HepG2 (cell line): ENCODE results near the gene ATXN2.

Source experiments
- AHDC1 ChIP-seq: sonication (generic); formaldehyde crosslinking; IDR thresholded peaks from 2 replicates; pipeline ENCODE4 v1.5.1; 2020; ENCODE audit warnings: mild to moderate bottlenecking, missing genetic modification reagents, borderline replicate concordance
- CTCF ChIP-seq: sonication (generic); formaldehyde crosslinking; IDR thresholded peaks from 2 replicates; pipeline ENCODE4 v1.5.0; 2020; ENCODE audit warnings: mild to moderate bottlenecking, missing genetic modification reagents, moderate library complexity
- FOXJ3 ChIP-seq: sonication (generic); formaldehyde crosslinking; IDR thresholded peaks from 2 replicates; pipeline ENCODE4 v1.4.0; 2020; ENCODE audit warnings: missing genetic modification reagents, mild to moderate bottlenecking, borderline replicate concordance
- GTF2F1 ChIP-seq: fragments of 150-350 bp; IDR thresholded peaks from 2 replicates; pipeline ENCODE4 v1.6.1; 2014; ENCODE audit warnings: low read length
- KLF6 ChIP-seq: IDR thresholded peaks from 2 replicates; pipeline ENCODE4 v1.8.0; 2016; ENCODE audit warnings: missing biosample characterization, missing genetic modification reagents
- MAZ ChIP-seq, 2 experiments: sonication (generic) in 1 of 2; formaldehyde crosslinking in 1 of 2; IDR thresholded peaks; 2 replicates each; pipeline versions ENCODE4 v1.5.0 to v1.6.1; 2012 to 2020; ENCODE audit warnings: low read depth in 2 of 2, mild to moderate bottlenecking in 2 of 2, borderline replicate concordance in 1 of 2, improper control_type of control experiment in 1 of 2, low read length in 1 of 2, missing genetic modification reagents in 1 of 2, moderate library complexity in 1 of 2
- NFRKB ChIP-seq: fragments of 450-650 bp; IDR thresholded peaks from 2 replicates; pipeline ENCODE4 v1.6.1; 2017
- POLR2A ChIP-seq, 2 experiments: IDR thresholded peaks; 2 replicates each; pipeline ENCODE4 v1.6.1; 2011; ENCODE audit warnings: low read depth in 2 of 2, low read length in 2 of 2, mild to moderate bottlenecking in 1 of 2, moderate library complexity in 1 of 2; ENCODE audit not compliant: insufficient read depth in 1 of 2
- POLR2AphosphoS5 ChIP-seq: IDR thresholded peaks from 2 replicates; pipeline ENCODE4 v1.6.1; 2012; ENCODE audit warnings: low read depth, low read length
- ZFX ChIP-seq: sonication (generic); formaldehyde crosslinking; IDR thresholded peaks from 2 replicates; pipeline ENCODE4 v1.4.0; 2020; ENCODE audit warnings: mild to moderate bottlenecking, low read depth, missing genetic modification reagents, moderate library complexity
- ZNF350 ChIP-seq: sonication (generic); formaldehyde crosslinking; IDR thresholded peaks from 2 replicates; pipeline ENCODE4 v1.4.0; 2020; ENCODE audit warnings: mild to moderate bottlenecking, low read depth, missing genetic modification reagents, borderline replicate concordance
- TF ChIP-seq, protein P1 (sequence below): sonication (generic); formaldehyde crosslinking; IDR thresholded peaks from 2 replicates; pipeline ENCODE4 v1.4.0; 2020; ENCODE audit warnings: missing genetic modification reagents, borderline replicate concordance
- TF ChIP-seq, protein P2 (sequence below): sonication (generic); formaldehyde crosslinking; IDR thresholded peaks from 2 replicates; pipeline ENCODE4 v1.5.0; 2020; ENCODE audit warnings: mild to moderate bottlenecking, missing genetic modification reagents

GRCh38 chr12:111586986-111587385 lies 12.1 kb downstream of the ATXN2 start:
- TF ChIP-seq, protein P1, sequence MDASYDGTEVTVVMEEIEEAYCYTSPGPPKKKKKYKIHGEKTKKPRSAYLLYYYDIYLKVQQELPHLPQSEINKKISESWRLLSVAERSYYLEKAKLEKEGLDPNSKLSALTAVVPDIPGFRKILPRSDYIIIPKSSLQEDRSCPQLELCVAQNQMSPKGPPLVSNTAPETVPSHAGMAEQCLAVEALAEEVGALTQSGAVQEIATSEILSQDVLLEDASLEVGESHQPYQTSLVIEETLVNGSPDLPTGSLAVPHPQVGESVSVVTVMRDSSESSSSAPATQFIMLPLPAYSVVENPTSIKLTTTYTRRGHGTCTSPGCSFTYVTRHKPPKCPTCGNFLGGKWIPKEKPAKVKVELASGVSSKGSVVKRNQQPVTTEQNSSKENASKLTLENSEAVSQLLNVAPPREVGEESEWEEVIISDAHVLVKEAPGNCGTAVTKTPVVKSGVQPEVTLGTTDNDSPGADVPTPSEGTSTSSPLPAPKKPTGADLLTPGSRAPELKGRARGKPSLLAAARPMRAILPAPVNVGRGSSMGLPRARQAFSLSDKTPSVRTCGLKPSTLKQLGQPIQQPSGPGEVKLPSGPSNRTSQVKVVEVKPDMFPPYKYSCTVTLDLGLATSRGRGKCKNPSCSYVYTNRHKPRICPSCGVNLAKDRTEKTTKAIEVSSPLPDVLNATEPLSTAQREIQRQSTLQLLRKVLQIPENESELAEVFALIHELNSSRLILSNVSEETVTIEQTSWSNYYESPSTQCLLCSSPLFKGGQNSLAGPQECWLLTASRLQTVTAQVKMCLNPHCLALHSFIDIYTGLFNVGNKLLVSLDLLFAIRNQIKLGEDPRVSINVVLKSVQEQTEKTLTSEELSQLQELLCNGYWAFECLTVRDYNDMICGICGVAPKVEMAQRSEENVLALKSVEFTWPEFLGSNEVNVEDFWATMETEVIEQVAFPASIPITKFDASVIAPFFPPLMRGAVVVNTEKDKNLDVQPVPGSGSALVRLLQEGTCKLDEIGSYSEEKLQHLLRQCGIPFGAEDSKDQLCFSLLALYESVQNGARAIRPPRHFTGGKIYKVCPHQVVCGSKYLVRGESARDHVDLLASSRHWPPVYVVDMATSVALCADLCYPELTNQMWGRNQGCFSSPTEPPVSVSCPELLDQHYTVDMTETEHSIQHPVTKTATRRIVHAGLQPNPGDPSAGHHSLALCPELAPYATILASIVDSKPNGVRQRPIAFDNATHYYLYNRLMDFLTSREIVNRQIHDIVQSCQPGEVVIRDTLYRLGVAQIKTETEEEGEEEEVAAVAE (CRISPR knock-in tag): no peak
- TF ChIP-seq MAZ (IDR thresholded peaks at IDR 0.05; ENCODE audit: borderline replicate concordance, low read depth, low read length) (no peak), MAZ (CRISPR knock-in tag; IDR thresholded peaks at IDR 0.05; ENCODE audit: low read depth) (no peak), GTF2F1 (no peak), POLR2AphosphoS5 (no peak), POLR2A (IDR thresholded peaks at IDR 0.05; ENCODE audit: insufficient read depth in 1 of 2, low read depth in 2 of 2, low read length in 2 of 2) (no peak), NFRKB (no peak), KLF6 (no peak), CTCF (CRISPR knock-in tag) (no peak), AHDC1 (CRISPR knock-in tag) (0 out of 2 replicates have a peak, but pooled peaks have one; percentile 33), ZNF350 (CRISPR knock-in tag) (no peak), FOXJ3 (CRISPR knock-in tag) (no peak), ZFX (CRISPR knock-in tag) (no peak)
- TF ChIP-seq, protein P2, sequence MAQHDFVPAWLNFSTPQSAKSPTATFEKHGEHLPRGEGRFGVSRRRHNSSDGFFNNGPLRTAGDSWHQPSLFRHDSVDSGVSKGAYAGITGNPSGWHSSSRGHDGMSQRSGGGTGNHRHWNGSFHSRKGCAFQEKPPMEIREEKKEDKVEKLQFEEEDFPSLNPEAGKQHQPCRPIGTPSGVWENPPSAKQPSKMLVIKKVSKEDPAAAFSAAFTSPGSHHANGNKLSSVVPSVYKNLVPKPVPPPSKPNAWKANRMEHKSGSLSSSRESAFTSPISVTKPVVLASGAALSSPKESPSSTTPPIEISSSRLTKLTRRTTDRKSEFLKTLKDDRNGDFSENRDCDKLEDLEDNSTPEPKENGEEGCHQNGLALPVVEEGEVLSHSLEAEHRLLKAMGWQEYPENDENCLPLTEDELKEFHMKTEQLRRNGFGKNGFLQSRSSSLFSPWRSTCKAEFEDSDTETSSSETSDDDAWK (CRISPR knock-in tag): no peak
